ENCODE results near the gene XXYLT1. TPM values are rescaled to one million over a fixed set of nuclear protein-coding genes. Genes with fewer than 3 reads are reported as not detected.

XXYLT1 gene
- total and polyA plus RNA-seq, 2 donors from 2014 or later: 5.7 to 10.7 TPM

DNA sequence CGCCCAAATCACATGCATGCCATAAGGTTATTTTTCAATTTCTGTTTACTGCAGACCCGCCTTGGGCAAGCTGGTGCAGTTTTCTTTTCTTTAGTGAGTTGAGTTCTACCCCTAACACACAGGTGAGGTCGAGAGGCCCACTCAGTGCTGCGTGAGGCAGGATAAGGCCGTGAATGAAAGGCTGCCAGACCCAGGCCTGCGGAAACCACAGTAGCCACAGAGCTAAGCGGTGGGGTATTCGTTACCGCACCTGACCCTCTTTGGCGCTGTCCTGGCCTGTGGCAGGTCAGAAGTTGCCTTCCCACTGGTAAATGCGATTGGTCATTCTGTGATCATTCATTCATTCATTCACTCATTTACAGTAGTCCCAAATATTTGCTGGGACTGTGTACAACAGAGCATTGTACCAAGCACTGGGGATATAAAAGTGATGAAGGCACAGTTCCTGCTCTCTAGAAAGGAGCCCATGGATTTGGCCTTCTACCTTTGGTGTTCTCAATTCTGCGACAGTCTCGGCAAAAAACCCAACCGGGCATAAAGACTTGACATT, 144.8 kb downstream of the XXYLT1 start:
- DNase-seq (no peak), FAIRE-seq (no peak)
- Histone ChIP-seq H3K9me3 (ENCODE audit: control insufficient read depth in 2 of 3, insufficient read depth in 1 of 3, low read length in 3 of 3) (no peaks in the 10 kb centered on the region), H3K27me3 (ENCODE audit: control insufficient read depth, insufficient read depth, low read length) (no peaks in the 10 kb centered on the region), H3K27ac (ENCODE audit: low read depth in 2 of 2, low read length in 2 of 2) (no peak overlapping the region), H3K4me1 (ENCODE audit: control insufficient read depth in 2 of 3, insufficient read depth in 2 of 3, low read depth in 1 of 3, low read length in 3 of 3) (peaks cover 0 to 3% (median 2%) of the 10 kb centered on the region in 3 donors), H3K9ac (ENCODE audit: low read length in 3 of 3) (no peak overlapping the region), H3K4me3 (ENCODE audit: low read length in 3 of 3) (no peak overlapping the region), H3K36me3 (ENCODE audit: control insufficient read depth in 2 of 3, insufficient read depth in 3 of 3, low read length in 3 of 3) (no peaks in the 10 kb centered on the region)
- TF ChIP-seq, protein P1, sequence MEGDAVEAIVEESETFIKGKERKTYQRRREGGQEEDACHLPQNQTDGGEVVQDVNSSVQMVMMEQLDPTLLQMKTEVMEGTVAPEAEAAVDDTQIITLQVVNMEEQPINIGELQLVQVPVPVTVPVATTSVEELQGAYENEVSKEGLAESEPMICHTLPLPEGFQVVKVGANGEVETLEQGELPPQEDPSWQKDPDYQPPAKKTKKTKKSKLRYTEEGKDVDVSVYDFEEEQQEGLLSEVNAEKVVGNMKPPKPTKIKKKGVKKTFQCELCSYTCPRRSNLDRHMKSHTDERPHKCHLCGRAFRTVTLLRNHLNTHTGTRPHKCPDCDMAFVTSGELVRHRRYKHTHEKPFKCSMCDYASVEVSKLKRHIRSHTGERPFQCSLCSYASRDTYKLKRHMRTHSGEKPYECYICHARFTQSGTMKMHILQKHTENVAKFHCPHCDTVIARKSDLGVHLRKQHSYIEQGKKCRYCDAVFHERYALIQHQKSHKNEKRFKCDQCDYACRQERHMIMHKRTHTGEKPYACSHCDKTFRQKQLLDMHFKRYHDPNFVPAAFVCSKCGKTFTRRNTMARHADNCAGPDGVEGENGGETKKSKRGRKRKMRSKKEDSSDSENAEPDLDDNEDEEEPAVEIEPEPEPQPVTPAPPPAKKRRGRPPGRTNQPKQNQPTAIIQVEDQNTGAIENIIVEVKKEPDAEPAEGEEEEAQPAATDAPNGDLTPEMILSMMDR (IDR thresholded peaks at IDR 0.05; ENCODE audit: borderline replicate concordance, extremely low read depth, insufficient read depth): no peak
- intact Hi-C loops (cut with DNase I): loop anchor here (10.0 kb wide), 1 partner anchor 119 kb away; no protein-coding TSS in a partner anchor

DNA sequence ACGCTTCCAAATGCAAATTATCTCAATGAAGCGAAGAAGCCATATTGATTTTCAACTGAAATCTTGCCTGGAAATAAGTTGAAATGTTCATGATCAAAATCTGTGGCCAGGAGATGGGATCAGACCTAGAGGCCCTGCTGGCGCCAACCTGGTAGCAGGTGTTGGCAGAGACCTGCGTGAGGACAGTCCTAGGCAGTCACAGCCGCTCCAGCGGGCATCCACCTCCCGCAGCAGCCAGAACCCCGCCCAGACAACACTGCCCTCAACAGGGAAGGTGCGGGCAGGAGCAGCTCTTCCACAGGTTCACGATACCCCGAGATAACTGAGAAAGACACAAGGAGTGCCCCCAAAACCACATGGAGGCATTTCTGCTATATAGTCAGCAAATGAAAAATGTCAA, 145.3 kb downstream of the XXYLT1 start:
- no peaks in the 10 kb centered on the region for H3K9me3 ChIP-seq (ENCODE audit: control insufficient read depth in 2 of 3, insufficient read depth in 1 of 3, low read length in 3 of 3)
- FAIRE-seq (no peak), DNase-seq (no peak)
- TF ChIP-seq, protein P1 (IDR thresholded peaks at IDR 0.05; ENCODE audit: borderline replicate concordance, extremely low read depth, insufficient read depth): no peak
- H3K36me3 ChIP-seq (ENCODE audit: control insufficient read depth in 2 of 3, insufficient read depth in 3 of 3, low read length in 3 of 3): no peaks in the 10 kb centered on the region
- peaks cover 0 to 3% (median 2%) of the 10 kb centered on the region in 3 donors for H3K4me1 ChIP-seq (ENCODE audit: control insufficient read depth in 2 of 3, insufficient read depth in 2 of 3, low read depth in 1 of 3, low read length in 3 of 3)
- intact Hi-C loops (cut with DNase I): loop anchor here (10.0 kb wide), 1 partner anchor 119 kb away; no protein-coding TSS in a partner anchor
- H3K4me3 ChIP-seq (ENCODE audit: low read length in 3 of 3): no peak overlapping the region
- H3K27ac ChIP-seq (ENCODE audit: low read depth in 2 of 2, low read length in 2 of 2): no peak overlapping the region
- H3K9ac ChIP-seq (ENCODE audit: low read length in 3 of 3): no peak overlapping the region
- H3K27me3 ChIP-seq (ENCODE audit: control insufficient read depth, insufficient read depth, low read length): no peaks in the 10 kb centered on the region

DNA sequence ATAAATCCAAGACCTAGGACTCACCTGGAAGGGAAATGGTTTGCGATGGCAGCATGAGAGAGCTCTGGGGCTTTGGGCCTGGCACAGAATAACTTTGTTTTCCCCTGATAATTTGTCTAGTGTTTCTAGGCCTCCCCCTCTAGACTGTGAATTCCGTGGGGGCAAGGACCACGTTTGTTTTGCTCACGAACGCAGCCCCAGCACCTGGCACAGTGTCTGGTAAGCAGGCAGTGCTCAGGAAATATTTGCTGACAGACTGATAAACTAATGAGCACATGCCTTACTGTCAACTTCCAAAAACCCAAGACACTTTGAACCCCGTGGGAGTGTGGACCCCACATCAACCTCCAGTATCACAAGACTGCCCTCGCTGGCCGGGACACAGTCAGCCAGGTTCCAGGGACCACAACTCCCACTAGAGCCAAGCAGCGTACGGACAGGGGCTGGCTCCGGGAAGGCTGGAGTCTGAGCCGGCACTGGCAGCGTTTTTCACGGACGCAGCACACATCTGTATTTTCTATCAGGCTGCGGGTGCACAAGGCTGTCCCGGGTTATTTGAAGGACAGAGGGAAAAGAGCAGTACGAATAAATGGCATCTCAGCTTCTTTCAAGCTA, 146.5 kb downstream of the XXYLT1 start:
- intact Hi-C loops (cut with DNase I): loop anchor here (10.0 kb wide), 1 partner anchor 120 kb away; no protein-coding TSS in a partner anchor
- Histone ChIP-seq H3K4me1 (ENCODE audit: control insufficient read depth in 2 of 3, insufficient read depth in 2 of 3, low read depth in 1 of 3, low read length in 3 of 3) (peaks cover 0 to 3% (median 2%) of the 10 kb centered on the region in 3 donors), H3K36me3 (ENCODE audit: control insufficient read depth in 2 of 3, insufficient read depth in 3 of 3, low read length in 3 of 3) (no peaks in the 10 kb centered on the region), H3K9me3 (ENCODE audit: control insufficient read depth in 2 of 3, insufficient read depth in 1 of 3, low read length in 3 of 3) (no peaks in the 10 kb centered on the region), H3K27me3 (ENCODE audit: control insufficient read depth, insufficient read depth, low read length) (no peaks in the 10 kb centered on the region), H3K4me3 (ENCODE audit: low read length in 3 of 3) (no peak overlapping the region), H3K9ac (ENCODE audit: low read length in 3 of 3) (no peak overlapping the region), H3K27ac (ENCODE audit: low read depth in 2 of 2, low read length in 2 of 2) (no peak overlapping the region)
- TF ChIP-seq, protein P1 (IDR thresholded peaks at IDR 0.05; ENCODE audit: borderline replicate concordance, extremely low read depth, insufficient read depth): no peak
- FAIRE-seq (no peak), DNase-seq (peak in 2 of 5 donors; percentile 55 to 65)
